HG03064 (cell line): ENCODE results near the gene PLEKHN1.
"Not testable (repeated sequence)": the region's sequence is repeated elsewhere in the genome, so short reads cannot be mapped to it uniquely, and the experiment has no call there.

Source experiments
- ATAC-seq: cut with Tn5 transposase; IDR thresholded peaks from one replicate; pipeline ENCODE4 v1.9.1; 2021; ENCODE audit warnings: low read depth; ENCODE audit not compliant: unreplicated experiment

PLEKHN1 gene

GRCh38 chr1:941588-942383 is 24.5 kb upstream of the PLEKHN1 start:
- no peak for ATAC-seq

- ATAC-seq: no peak
Observed at GRCh38 chr1:942411-942821, 23.9 kb upstream of the PLEKHN1 start.

DNA sequence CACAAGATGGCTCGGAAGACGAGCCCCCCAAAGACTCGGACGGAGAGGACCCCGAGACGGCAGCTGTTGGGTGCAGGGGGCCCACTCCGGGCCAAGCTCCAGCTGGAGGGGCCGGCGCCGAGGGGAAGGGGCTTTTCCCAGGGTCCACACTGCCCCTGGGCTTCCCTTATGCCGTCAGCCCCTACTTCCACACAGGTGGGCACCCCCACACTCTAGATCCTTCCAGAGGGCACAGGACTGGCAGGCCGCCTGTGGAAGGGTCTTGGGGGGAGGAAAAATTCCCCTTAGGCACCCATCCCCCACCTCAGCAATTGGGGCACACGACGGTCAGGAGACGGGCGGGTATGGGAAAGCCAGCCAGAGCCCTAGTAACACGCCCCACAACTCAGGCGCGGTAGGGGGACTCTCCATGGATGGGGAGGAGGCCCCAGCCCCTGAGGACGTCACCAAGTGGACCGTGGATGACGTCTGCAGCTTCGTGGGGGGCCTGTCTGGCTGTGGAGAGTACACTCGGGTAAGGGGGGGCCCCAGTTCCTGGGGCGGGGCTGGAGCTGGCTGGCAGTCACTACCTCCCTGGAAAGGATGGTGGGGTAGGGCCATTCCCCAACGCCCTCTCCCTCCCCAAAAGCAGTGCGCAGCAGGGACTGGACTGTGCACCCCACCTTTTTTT is 23.3 kb upstream of the PLEKHN1 start:
- ATAC-seq: no peak

GRCh38 chr1:943545-944340 is 22.5 kb upstream of the PLEKHN1 start:
- no peak for ATAC-seq

DNA sequence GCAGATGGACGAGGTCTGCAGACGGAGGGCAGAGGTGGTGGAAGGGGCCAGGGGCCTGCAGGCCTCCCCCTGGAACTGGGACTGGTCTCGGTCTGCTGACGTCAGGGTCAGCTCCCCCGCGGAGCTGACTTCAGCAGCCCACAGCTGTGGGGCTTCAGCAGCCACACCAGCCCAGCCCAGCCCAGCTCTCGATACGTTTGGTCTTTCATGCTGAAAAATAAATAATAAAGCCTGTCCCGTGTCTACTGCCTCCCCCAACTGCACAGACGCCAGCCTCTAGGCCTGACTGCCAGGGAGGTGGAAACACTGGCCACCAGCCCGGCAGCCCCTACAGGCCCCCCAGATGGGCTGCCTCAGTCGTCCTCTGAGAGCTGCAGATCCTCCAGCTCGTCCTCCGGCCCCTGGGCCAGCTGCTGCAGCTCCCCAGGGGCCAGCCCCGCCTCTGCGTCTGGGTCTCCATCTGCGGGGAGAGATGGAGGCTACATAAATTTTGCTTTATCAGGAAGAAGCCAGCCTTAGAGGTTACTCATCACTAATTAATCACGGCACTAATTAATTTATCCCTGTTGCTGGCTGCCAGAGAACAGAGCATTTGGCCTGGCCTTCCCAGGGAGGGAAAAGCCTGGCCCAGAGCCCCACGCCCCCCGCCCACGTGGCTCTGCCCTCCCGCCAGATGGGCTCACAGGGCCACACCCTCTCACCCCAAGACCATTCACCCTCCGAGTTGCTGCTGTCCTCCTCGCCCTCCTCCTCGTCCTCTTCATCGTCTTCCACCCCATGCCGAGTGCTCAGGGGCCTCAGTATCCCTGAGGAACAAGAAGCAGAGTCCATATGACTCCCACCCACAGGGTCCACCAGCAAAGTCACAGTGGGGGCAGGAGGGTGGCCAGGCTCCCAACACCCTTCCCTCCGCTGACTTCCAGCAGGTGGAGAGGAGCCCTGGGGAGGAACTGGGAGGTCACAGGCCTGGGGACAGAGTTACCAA is 21.6 kb upstream of the PLEKHN1 start:
- ATAC-seq: no peak

- ATAC-seq: no peak
Observed at GRCh38 chr1:945688-946556, 20.4 kb upstream of the PLEKHN1 start.

DNA sequence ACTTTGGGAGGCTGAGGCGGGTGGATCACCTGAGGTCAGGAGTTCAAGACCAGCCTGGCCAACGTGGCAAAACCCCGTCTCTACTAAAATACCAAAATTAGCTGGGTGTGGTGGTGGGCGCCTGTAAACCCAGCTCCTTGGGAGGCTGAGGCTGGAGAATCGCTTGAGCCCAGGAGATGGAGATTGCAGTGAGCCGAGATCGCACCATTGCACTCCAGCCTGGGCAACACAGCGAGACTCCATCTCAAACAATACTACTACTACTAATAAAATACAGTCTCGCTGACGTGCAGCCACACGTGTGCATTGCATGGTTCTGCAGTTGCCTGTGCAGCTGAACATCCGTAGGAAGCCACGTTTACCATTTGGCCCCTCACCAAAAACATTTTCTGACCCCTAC is 19.5 kb upstream of the PLEKHN1 start:
- ATAC-seq: not testable (repeated sequence)

GRCh38 chr1:947958-948357 is 18.3 kb upstream of the PLEKHN1 start:
- no peak for ATAC-seq

- no peak for ATAC-seq
Observed at GRCh38 chr1:950268-950667, 16.0 kb upstream of the PLEKHN1 start.

DNA sequence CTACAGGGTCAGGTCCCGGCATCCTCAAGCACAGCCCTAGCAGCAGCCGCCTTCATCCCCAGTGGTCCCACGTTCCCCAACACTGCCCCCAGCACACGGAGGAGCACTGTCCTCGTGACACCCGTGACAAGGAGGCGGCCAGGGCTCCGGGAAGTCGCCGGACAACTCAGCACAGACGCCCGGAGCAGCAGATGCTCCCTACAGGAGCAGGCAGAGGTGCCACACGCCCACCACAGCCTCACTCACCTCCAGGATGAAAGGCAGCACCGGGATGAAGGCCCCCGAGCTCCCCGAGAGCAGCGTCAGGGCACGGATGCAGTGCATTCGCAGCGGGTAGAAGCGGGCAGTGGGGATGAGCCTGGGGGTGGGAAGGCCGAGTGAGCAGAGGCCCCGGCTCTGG is 15.4 kb upstream of the PLEKHN1 start:
- no peak for ATAC-seq

DNA sequence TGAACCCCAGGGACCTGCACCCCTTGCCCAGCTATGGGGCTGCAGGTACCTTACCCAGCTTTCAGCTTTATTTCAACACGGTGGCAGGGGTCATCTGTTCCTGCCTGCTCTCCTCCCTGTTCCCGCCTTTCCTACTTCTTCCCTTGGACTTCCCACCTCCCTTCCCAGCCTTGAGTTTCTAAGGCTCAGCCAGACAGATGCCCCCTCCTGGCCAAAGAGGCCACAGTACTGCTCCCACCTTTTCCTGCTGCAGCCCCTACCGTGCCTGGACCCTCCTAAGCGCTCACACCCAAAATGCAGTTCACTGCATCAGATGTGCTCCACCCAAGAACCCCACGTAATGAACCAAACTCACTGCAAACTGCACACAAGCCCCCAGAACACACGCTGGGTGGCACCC is 14.9 kb upstream of the PLEKHN1 start:
- no peak for ATAC-seq

DNA sequence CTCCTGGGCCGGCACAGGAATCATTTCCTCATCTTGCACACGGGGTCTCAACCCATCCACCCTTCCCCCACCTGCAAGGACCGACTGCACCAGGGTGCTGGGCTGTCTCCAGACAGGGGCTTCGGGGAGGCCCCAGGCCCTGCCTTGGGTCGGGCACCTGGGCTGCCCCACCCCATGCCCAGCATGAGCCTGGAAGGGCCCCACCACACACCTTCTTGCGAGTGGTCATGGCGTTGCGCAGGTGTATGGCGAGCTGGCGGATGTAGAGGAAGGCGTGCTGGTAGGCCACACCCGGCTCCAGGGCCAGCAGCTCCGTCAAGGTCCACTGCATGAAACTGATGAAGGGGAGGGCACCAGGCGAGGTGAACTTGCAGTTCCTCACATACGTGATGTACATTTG is 14.1 kb upstream of the PLEKHN1 start:
- no peak for ATAC-seq

GRCh38 chr1:952603-953002 is 13.7 kb upstream of the PLEKHN1 start:
- ATAC-seq: no peak

- ATAC-seq: no peak
Observed at GRCh38 chr1:953524-954320, 12.6 kb upstream of the PLEKHN1 start.

GRCh38 chr1:954927-955326 is 11.4 kb upstream of the PLEKHN1 start:
- ATAC-seq: no peak

DNA sequence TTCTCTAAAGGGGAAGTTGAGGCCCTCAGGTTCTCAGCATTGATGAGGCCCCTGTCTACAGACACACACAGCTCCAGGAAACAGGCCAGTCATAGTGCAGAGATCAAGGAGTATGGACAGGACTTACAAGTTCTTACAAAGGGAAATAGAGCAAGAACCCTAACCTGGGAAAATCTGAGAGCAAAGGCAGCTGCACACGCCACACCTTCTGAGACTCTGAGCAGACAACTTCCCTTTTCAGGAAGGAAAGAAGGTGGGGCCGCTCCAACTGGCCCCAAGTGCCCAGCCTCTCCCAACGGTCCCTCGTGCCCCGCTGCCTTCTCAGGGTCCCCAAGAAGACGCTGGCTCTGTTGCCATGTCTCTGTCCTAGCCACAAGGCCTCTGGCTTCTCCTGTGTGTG is 10.8 kb upstream of the PLEKHN1 start:
- no peak for ATAC-seq

- ATAC-seq: no peak
Observed at GRCh38 chr1:956636-957035, 9.6 kb upstream of the PLEKHN1 start.
